Measurements from ENCODE around the gene MBIP.
A peak's percentile ranks its signal among the peaks of the same experiment; 100 is the strongest.

MBIP gene

DNA sequence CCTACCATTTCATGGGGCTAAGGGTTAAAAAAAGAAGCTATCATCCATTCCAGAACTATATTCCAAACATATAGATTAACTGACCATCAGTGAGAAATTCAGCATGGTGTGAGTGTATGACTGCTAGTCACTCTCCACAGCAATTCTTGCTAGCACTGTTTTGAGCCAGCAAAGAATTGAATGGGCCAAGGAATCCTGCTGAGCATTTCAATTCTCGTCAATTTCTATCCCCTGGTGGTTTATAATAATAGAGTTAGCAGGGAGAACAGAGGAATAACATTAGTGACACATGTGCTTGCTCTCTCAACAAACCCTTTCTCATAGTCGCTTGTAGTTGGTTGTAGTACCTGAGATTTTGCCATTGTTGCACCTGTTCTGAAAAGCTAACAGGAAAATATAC lies 7.2 kb downstream of the MBIP start:
- no peak for DNase-seq (ENCODE audit: low read depth)

DNA sequence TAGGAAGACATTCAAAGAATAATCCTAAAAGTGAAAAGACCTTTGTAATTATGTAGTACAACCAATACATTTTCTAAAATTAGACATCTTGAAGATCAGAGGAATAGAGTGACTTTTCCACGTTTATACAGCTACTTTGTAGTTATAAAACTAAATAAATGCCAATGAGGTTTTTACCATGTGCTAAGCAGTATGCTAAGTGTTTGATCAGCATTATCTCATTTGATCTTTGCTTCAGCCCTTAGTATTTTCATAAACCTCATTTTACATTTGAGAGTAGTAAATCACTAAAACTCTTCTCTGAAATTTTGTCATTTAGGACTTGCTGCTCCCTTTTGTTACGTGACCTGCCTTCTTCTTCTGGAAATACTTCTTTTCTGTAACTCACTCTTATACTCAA lies 13.6 kb downstream of the MBIP start:
- no peak for DNase-seq (ENCODE audit: low read depth)

GRCh38 chr14:36304895-36305294 lies 15.5 kb downstream of the MBIP start:
- DNase-seq (ENCODE audit: low read depth): no peak

GRCh38 chr14:36303960-36304359 lies 16.5 kb downstream of the MBIP start:
- DNase-seq (ENCODE audit: low read depth): no peak

DNA sequence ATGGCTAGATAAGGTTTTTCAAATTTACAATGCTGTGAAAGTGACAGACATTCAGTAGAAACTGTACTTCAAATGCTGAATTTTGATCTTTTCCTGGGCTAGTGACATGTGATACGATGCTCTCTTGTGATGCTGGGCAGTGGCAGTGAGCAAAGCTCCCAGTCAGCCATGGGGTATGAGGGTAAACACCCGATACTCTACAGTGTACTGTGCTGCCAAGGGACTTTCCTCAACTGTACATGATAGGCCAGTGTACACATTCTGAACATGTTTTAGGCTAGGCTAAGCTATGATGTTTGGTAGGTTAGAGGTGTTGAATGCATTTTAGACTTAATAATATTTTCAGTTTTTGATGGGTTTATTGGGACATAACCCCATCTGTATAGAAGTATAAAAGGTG lies 17.6 kb downstream of the MBIP start:
- DNase-seq (ENCODE audit: low read depth): no peak

- no peak for DNase-seq (ENCODE audit: low read depth)
Observed at GRCh38 chr14:36301159-36301558, 19.3 kb downstream of the MBIP start.

DNA sequence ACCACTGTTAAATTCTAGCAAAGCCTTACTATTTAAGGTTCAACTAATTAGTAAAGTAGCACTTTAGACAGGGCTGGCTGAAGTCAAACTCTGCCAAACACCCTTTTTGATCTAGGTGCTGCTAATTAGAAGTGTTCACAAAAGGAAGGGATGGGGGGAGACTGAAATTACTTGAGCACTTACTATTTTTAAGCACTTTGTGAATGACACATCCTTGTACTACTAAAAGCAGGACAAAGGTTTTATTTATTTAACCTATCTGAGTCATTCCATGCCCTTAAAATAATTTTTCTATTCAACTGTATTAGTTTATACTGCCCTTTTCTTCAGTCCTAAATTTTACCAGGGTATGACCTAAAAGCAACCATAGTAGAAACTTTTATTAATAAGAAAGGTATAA lies 20.1 kb downstream of the MBIP start:
- DNase-seq (ENCODE audit: low read depth): no peak

- no peak for DNase-seq (ENCODE audit: low read depth)
Observed at GRCh38 chr14:36295642-36296627, 24.5 kb downstream of the MBIP start.

DNA sequence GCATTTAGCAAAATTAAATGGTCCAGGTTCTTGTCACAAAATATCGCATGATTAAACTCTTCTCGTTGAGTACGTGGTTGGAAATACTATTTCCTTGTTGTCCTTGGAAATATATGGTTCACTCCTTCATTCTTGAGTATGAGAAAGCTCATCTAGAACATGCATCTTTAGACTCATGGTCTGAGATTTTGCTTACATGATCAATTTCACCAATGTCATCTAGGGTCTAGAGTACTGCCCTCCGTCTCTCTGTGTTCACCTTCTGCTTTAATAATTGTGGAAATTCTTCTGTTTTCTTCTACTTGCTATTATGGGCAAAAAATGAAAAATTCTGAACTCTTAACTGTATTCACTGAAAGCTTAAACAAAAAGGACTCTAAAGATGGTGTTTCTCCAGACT lies 25.9 kb downstream of the MBIP start:
- no peak for DNase-seq (ENCODE audit: low read depth)

DNA sequence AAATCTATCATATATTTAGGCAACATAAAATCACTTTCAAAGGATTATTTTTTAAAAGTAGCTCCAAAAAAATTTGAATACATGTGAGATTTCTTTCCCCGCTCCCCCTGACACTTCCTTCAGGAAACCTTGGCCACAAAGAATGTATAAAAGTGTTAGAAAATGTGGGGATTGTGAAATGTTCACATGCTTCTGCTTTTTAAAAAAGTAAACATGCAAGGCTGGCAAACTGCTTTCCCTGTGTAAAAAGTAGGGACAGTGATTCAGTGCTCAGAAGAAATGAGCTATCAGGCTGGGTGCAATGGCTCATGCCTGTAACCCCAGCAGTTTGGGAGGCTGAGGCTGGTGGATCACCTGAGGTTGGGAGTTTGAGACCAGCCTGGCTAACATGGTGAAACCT lies 26.6 kb downstream of the MBIP start:
- DNase-seq (ENCODE audit: low read depth): peak; percentile 61

GRCh38 chr14:36289954-36290353 lies 30.5 kb downstream of the MBIP start:
- DNase-seq (ENCODE audit: low read depth): no peak

DNA sequence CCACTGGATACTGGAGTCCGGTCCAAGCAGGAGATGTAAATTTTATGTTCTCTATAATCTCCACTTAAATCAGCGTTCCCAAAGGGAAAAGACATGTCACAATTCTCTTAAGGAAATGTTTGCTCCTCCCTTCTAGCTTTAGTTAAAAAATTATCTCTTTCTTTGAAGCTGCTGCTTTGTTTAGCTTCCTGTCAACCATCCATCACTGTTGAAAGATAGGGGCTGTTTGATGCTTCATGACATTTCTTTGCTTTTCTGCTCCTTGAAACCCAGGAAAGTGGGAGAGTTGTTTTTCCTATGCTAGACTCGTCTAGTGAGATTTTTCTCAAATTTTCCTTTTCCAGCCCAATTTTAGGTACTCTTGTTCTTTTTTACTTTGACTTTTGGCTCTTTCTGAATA lies 31.9 kb downstream of the MBIP start:
- no peak for DNase-seq (ENCODE audit: low read depth)

- no peak for DNase-seq (ENCODE audit: low read depth)
Observed at GRCh38 chr14:36284971-36285595, 35.4 kb downstream of the MBIP start.

DNA sequence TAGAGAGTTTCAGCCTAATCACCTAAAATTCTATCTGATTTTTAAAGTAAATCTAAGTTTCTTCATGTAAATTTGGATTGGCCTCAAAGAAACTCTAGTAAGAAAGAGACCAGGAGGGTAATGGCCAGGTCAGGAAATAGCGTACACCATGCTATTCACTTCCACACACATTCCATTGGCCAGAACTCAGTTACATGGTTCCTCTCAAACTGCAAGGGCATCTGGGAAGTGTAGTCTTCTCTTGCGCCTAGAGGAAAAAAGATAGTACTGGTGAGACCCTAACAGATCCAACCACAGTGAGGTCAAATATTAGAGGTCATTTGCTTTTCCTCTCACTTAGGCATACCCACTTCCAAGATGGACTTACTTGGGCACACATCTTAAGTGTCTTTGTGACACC lies 39.1 kb downstream of the MBIP start:
- no peak for DNase-seq (ENCODE audit: low read depth)

- no peak for DNase-seq (ENCODE audit: low read depth)
Observed at GRCh38 chr14:36279306-36280190, 40.9 kb downstream of the MBIP start.

DNA sequence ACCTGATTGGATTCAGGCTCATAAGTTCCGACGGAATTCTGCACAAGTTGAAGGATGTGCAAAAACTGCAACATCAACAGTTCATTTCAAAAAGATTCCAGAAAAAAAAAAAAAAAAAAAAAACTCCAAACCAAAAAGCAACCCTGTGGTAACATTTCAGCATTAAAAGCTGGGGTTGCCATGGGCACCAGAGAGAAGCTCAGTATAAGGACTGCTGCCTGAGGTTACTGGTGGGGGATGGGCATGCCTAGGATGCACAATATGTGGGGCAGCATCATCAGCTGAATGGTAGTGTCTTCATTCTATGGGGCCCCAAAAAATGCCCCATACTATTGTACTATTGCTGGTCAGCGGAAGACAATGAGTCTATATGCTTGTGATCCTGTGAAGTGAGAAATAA lies 44.7 kb downstream of the MBIP start:
- DNase-seq (ENCODE audit: low read depth): no peak

DNA sequence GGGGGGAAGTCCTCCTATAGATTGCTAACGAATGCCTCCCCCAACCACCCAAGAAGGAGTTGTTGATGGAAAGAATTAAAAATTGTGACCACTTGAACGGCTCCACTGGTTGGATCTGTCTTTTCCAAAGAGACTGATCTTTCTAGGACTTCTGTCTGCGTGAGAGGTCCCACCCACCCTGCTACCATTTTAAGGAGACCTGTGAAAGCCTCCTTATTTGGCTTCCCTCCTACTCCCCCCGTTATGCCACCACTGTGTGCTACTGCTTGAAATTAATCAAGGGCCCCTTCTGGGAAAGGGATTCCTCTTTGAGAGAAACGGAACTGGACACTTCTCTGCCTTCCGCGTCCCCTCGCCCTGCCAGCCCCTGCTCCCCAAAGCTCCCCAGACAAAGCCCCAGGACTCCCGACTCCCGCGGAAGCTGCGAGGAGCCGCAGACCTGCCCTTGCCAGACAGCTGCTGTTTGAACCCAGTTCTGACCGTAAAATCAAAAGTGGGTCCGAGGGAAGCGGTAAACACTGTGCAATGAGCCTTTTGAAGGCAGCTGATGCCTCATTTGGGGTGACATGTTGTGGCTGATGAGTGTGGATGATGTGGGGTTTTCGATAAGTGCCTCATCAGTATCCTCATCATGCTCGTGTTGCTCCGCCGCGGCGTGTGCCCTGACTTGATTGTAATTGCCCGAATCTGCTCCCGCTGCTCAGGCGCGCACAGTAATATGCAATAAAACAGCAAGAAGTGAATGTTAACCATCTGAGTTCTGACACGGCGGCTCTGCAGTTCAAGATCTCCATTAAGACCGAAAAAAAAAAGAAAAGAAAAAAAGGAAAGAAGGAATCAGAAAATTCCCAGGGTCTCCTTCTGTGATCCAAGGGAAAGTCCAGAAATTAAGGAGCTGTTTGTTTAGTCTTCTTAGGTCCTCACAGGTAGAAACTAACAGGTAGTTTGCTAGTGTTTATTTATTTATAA lies 48.2 kb downstream of the MBIP start:
- peak; percentile 11 for DNase-seq (ENCODE audit: low read depth)

- no peak for DNase-seq (ENCODE audit: low read depth)
Observed at GRCh38 chr14:36271222-36271621, 49.2 kb downstream of the MBIP start.

DNA sequence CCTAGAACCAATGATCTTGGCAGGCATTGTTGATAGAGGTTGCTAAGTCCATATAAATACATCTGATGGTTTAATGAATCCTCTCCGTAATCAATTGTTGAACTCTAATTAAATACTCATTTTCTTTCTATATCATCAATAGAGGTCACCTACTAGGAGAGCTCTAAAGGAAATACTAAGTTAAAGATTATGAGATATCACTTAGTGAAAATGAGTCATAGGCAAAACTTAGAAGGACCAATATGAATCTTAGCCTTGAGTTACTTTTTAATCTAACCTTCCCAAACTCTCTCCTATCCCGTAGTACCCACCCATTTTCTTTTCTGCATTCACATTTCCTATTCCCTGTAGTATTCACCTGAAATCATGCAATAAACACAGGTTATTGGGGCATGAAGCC lies 50.2 kb downstream of the MBIP start:
- no peak for DNase-seq (ENCODE audit: low read depth)

- DNase-seq (ENCODE audit: low read depth): no peak
Observed at GRCh38 chr14:36268121-36268520, 52.3 kb downstream of the MBIP start.

- no peak for DNase-seq (ENCODE audit: low read depth)
Observed at GRCh38 chr14:36264595-36264994, 55.8 kb downstream of the MBIP start.
